Liver (tissue), 3 donors: ENCODE measurements around the gene USP17L18.
"Not testable (repeated sequence)": the region's sequence is repeated elsewhere in the genome, so short reads cannot be mapped to it uniquely, and the experiment has no call there.

Experiments
- CTCF ChIP-seq: fragments of 150-350 bp; IDR thresholded peaks from 2 replicates; pipeline ENCODE4 v1.5.1; 2017; ENCODE audit warnings: improper control_type of control experiment, low read depth, low read length; ENCODE audit not compliant: missing input control
- FOXA1 ChIP-seq: IDR thresholded peaks from 2 replicates; pipeline ENCODE4 v1.6.1; 2016; ENCODE audit warnings: antibody characterized with exemption
- JUND ChIP-seq, 2 donors: IDR thresholded peaks; 2 replicates each; pipeline ENCODE4 v1.6.1; 2016; ENCODE audit warnings: antibody characterized with exemption in 2 of 2
- MAX ChIP-seq: IDR thresholded peaks from 2 replicates; pipeline ENCODE4 v1.6.1; 2016; ENCODE audit warnings: antibody characterized with exemption
- REST ChIP-seq: IDR thresholded peaks from 2 replicates; pipeline ENCODE4 v1.6.1; 2016; ENCODE audit warnings: antibody characterized with exemption, mild to moderate bottlenecking
- RXRA ChIP-seq, 2 donors: IDR thresholded peaks; 2 replicates each; pipeline ENCODE4 v1.6.1; 2017 to 2018; ENCODE audit warnings: antibody characterized with exemption in 2 of 2, mild to moderate bottlenecking in 1 of 2
- TAF1 ChIP-seq: conservative IDR thresholded peaks from 2 replicates; pipeline ENCODE4 v1.6.1; 2016; ENCODE audit warnings: antibody characterized with exemption, mild to moderate bottlenecking
- YY1 ChIP-seq: IDR thresholded peaks from 2 replicates; pipeline ENCODE4 v1.6.1; 2016; ENCODE audit warnings: antibody characterized with exemption, mild to moderate bottlenecking
- ZBTB33 ChIP-seq: IDR thresholded peaks from 2 replicates; pipeline ENCODE4 v1.6.1; 2016; ENCODE audit warnings: antibody characterized with exemption
- donor health status: healthy.
- donor health status: healthy.

- not testable (repeated sequence) for TF ChIP-seq CTCF; ZBTB33; TAF1; RXRA (IDR thresholded peaks at IDR 0.05); MAX; JUND (IDR thresholded peaks at IDR 0.05); YY1; FOXA1; REST
Measured at GRCh38 chr4:9210357-9210756, 38.1 kb upstream of the USP17L18 start, which contains the start of gene USP17L10.
